Stimulated activated CD8-positive, alpha-beta memory T cell treated with anti-CD3 and anti-CD28 coated beads, Interleukin-4, amount 100 ng/mL, for 48 hours (primary cell): ENCODE measurements around the gene RBMY1B.
"Not testable (repeated sequence)": the region's sequence is repeated elsewhere in the genome, so short reads cannot be mapped to it uniquely, and the experiment has no call there.

Source experiments
- DNase-seq: peaks from one replicate; pipeline ENCODE4 v3.0.0-alpha.2; 2020

RBMY1B gene

DNA sequence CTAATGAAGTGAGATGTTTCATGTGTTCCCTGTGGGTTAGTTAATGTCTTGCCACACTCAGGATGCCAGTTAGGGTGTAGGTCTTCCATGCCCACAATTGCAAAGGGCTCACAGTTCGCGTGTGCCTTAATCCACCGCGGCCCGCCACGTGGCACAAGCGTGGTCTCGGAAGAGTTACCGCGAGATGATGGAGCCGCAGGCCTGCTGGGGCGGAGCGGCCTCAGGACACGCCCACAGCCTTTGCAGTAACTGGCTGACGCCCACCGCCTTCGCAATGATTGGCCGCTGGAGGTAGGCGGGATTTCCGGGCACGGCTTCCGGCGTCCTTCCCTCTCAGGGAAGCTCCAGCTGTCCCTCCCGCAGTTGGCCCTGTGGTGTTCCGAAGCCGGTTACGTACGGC lies at the start of gene RBMY1B:
Gene RBMY1B (plus strand): TSS at position 301 of the 400 bp plus-strand sequence. CDS start 2,013 bp downstream, outside the sequence.
- not testable (repeated sequence) for DNase-seq

DNA sequence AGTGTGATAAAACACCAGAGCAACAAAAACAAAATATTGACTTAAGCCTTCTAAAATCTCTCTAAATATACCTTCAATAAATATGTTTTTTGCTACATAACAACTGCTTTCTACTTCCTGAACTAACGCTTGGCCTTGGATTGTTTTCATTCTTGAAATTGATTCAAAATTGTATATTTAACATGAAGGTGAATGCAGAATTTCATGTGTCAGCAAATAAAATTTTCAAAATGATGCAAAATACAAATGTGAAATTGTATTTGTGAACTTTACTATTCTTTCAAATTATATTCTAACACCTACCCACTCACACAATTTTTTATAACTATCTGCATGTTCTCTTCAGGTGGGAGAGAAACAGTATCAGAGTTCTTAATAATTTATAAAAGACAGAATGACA lies 48.2 kb upstream of the RBMY1B start:
- not testable (repeated sequence) for DNase-seq

DNA sequence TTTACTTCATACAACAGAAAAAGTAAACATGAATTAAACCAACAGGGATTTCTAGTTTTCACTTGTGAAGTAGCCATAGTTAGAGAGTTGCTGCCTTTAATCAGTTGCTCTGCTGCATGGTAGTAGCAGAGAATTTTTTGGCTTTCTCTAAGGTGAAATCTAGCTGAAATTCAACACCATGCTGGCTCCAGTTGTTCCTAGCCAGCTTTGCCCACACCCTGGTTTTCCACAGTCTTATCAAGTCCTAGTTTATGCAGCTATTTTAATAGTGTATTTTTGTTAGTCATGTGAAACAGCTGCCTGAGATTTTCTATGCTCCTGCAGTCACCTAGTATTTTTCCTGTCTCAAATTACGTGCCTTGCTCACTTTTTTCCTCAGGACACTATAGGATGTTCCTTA lies 28.2 kb upstream of the RBMY1B start:
- DNase-seq: no peak

DNA sequence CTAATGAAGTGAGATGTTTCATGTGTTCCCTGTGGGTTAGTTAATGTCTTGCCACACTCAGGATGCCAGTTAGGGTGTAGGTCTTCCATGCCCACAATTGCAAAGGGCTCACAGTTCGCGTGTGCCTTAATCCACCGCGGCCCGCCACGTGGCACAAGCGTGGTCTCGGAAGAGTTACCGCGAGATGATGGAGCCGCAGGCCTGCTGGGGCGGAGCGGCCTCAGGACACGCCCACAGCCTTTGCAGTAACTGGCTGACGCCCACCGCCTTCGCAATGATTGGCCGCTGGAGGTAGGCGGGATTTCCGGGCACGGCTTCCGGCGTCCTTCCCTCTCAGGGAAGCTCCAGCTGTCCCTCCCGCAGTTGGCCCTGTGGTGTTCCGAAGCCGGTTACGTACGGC lies 23.4 kb downstream of the RBMY1B start, which contains the start of gene RBMY1A1:
Gene RBMY1A1 (plus strand): TSS at position 301 of the 400 bp plus-strand sequence. CDS start 2,013 bp downstream, outside the sequence.
- not testable (repeated sequence) for DNase-seq

DNA sequence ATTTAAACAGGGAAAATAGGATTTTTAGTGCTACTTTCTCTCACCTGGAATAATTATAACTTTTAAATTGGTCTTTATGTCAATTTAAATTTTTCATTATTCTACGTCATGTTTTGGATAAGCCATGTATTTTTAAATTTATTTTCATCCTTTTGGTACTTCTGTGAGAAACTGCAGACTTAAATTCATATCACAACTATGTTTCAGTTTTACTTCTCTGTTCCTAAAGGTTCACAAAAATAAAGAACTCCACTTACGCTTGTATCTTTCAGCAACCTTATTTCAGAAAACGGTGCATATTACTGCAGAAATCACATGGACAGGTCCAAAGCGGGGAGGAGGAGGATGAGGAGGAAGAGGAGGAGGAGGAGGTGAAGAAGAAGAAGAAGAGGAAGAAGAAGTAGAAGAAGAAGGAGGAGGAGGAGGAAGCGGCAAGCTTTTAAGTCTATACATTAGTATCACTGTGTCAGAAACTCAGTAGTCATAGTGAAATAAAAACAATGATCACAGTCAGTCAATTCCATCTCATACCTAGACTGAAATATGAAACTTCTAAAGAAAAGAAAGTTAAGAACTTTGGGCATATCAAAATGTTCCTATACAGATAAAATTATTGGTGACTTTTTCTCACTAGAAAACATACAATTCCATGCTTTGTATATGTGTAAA lies 48.3 kb downstream of the RBMY1B start:
- not testable (repeated sequence) for DNase-seq
